Right lobe of liver (tissue), 6 donors: ENCODE results near the gene CPEB4. TPM values are rescaled to one million over a fixed set of nuclear protein-coding genes. Genes with fewer than 3 reads are reported as not detected.

Experiments used
- ATAC-seq, 4 donors: fragments of 200-7000 bp; cut with Tn5 transposase; one replicate each; pipeline ENCODE4 v1.9.1; 2020; ENCODE audit warnings: mild to moderate bottlenecking in 4 of 4, moderate library complexity in 4 of 4
- DNase-seq, 3 donors: peaks; one replicate each; pipeline ENCODE4 v3.0.0-alpha.2; 2020
- H3K27ac ChIP-seq, 3 donors: fragments of 200-600 bp; one replicate each; pipeline ENCODE4 v1.8.0; 2022
- H3K27me3 ChIP-seq, 2 donors: fragments of 200-600 bp; one replicate each; pipeline ENCODE4 v1.8.0; 2022
- H3K36me3 ChIP-seq, 4 donors: fragments of 200-600 bp; sonication (generic) in 1 of 4; one replicate each; pipeline versions ENCODE4 v1.5.1 to v1.8.0; 2017 to 2022; ENCODE audit warnings: control low read depth in 1 of 4
- H3K4me1 ChIP-seq, 4 donors: fragments of 200-600 bp; sonication (generic) in 1 of 4; one replicate each; pipeline versions ENCODE4 v1.5.1 to v1.8.0; 2017 to 2022; ENCODE audit warnings: control low read depth in 1 of 4
- H3K4me3 ChIP-seq, 3 donors: fragments of 200-600 bp; one replicate each; pipeline ENCODE4 v1.8.0; 2022
- H3K9me3 ChIP-seq, 4 donors: fragments of 200-600 bp; sonication (generic) in 1 of 4; one replicate each; pipeline versions ENCODE4 v1.5.1 to v1.8.0; 2017 to 2022; ENCODE audit warnings: control low read depth in 1 of 4
- POLR2A ChIP-seq: fragments of 450-650 bp; IDR thresholded peaks from one replicate; pipeline ENCODE4 v1.6.1; 2017; ENCODE audit warnings: antibody characterized with exemption, mild to moderate bottlenecking
- WGBS: methylation state at CpG from one replicate; pipeline ENCODE4 v1.1.6; 2018; ENCODE audit warnings: low coverage, low lambda C conversion rate; ENCODE audit not compliant: insufficient coverage; ENCODE audit errors: missing lambda C conversion rate; 5-methylcytosine and 5-hydroxymethylcytosine counted together
- intact Hi-C, 2 donors: fragments of 100-400 bp; cut with DNase I; formaldehyde crosslinking; loops; one replicate each; pipeline versions ENCODE4 v1.11.2 to v1.14.1; 2022
- total RNA-seq, 6 experiments: library from RNA; depleted of rRNA in 2 of 6; stranded (reverse); fragments of >200 nt in 2 of 6; fragmentation: NEBNext Ultra II Directional in 3 of 6; extraction: Animal tissue kit (Norgen Biotek cat#: 25700) in 3 of 6; gene quantifications; one replicate each; pipeline versions ENCODE4 v1.1.0 to v1.2.4, GENCODE V29; 2016 to 2023
- TF ChIP-seq, protein P1 (sequence below), 4 donors: fragments of 200-600 bp in 3 of 4; fragments of 450-650 bp in 1 of 4; IDR thresholded peaks; one replicate each; pipeline versions ENCODE4 v1.5.1 to v1.8.0; 2016 to 2022; ENCODE audit warnings: antibody characterized with exemption in 4 of 4, mild to moderate bottlenecking in 2 of 4
- donor health status: DM: no; HTN: yes; CAD: no.
- donor health status: DM: no; HTN: no; CAD: no.
- donor health status: DM: no; HTN: no; CAD: no.
- donor health status: DM: no; HTN: yes; CAD: no.
- donor health status: DM: no; HTN: yes; CAD: no.

CPEB4 gene
- total RNA-seq, 6 experiments from 2014 or later: 27.3 to 49.9 (median 40.0) TPM

GRCh38 chr5:173953528-173954090 lies 65.5 kb downstream of the CPEB4 start:
- DNase-seq: peak in 1 of 3 donors; percentile 50
- H3K4me1 ChIP-seq: peaks cover 0 to 38% (median 19%) of the 10 kb centered on the region in 4 donors
- ATAC-seq: peak; percentile 75 to 86 (median 83)
- TF ChIP-seq, protein P1, sequence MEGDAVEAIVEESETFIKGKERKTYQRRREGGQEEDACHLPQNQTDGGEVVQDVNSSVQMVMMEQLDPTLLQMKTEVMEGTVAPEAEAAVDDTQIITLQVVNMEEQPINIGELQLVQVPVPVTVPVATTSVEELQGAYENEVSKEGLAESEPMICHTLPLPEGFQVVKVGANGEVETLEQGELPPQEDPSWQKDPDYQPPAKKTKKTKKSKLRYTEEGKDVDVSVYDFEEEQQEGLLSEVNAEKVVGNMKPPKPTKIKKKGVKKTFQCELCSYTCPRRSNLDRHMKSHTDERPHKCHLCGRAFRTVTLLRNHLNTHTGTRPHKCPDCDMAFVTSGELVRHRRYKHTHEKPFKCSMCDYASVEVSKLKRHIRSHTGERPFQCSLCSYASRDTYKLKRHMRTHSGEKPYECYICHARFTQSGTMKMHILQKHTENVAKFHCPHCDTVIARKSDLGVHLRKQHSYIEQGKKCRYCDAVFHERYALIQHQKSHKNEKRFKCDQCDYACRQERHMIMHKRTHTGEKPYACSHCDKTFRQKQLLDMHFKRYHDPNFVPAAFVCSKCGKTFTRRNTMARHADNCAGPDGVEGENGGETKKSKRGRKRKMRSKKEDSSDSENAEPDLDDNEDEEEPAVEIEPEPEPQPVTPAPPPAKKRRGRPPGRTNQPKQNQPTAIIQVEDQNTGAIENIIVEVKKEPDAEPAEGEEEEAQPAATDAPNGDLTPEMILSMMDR (IDR thresholded peaks at IDR 0.05): no peak
- no peak for TF ChIP-seq POLR2A
- H3K27me3 ChIP-seq: no peaks in the 10 kb centered on the region
- H3K9me3 ChIP-seq: no peaks in the 10 kb centered on the region
- H3K4me3 ChIP-seq: no peak overlapping the region
- 14% methylated on average over 5 of the region's 5 CpGs for WGBS
- H3K36me3 ChIP-seq: peaks cover 6 to 72% (median 23%) of the 10 kb centered on the region in 4 donors
- peak overlapping the region; percentile 62 to 84 (median 75) for H3K27ac ChIP-seq
- intact Hi-C loops: no loop called here

DNA sequence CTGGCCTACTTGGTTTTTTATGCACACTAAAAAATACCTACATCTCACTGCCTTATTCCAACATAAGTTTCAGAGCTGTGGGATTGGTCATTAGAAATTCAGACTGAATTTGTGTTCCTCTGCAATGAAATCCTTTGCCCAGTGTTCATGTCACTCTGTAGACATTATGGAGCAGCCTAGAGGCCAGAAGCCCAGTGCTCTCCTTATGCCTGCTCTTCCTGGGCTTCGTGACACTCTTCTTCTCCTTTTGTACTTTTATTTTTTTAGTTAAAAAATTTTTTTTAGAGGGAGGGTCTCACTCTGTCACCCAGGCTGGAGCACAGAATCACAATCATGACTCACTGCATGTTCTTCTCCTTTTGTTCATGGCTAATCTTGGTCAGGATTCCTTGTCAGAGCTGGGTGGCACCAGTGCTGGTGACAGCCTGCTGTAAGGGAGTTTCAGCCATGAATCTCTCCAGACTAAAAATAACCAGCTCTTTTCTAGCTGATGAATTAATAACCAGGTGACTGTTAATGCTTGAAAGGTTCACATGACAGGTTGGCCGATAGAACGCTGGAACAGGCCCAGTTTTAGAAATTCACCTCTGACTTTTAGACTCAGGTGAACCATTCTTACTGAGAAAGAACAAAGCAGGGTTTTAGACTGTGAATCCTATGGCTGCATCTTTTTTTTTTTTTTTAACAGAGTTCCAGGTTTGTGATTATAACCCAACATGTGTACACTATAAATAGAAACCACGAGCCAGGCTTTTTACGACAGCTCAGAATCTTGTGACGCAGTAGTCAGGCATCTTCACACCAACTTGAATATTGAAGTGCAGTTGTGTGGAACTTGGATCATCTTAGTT lies 66.7 kb downstream of the CPEB4 start:
- peaks cover 0 to 62% (median 19%) of the 10 kb centered on the region in 4 donors for H3K36me3 ChIP-seq
- H3K4me3 ChIP-seq: no peak overlapping the region
- 17% methylated on average over 6 of the region's 6 CpGs for WGBS
- H3K9me3 ChIP-seq: no peaks in the 10 kb centered on the region
- peak; percentile 78 to 82 (median 79) for ATAC-seq
- DNase-seq: peak in 1 of 3 donors; percentile 72
- H3K4me1 ChIP-seq: peaks cover 0 to 38% (median 19%) of the 10 kb centered on the region in 4 donors
- peak; percentile 50 for TF ChIP-seq POLR2A
- TF ChIP-seq, protein P1 (IDR thresholded peaks at IDR 0.05): no peak
- peak overlapping the region; percentile 62 to 84 (median 75) for H3K27ac ChIP-seq
- intact Hi-C loops: no loop called here
- H3K27me3 ChIP-seq: no peaks in the 10 kb centered on the region

GRCh38 chr5:173960986-173961385 lies 72.8 kb downstream of the CPEB4 start:
- peaks cover 0 to 19% (median 0%) of the 10 kb centered on the region in 4 donors for H3K36me3 ChIP-seq
- no peaks in the 10 kb centered on the region for H3K27me3 ChIP-seq
- H3K9me3 ChIP-seq: no peaks in the 10 kb centered on the region
- no peaks in the 10 kb centered on the region for H3K4me1 ChIP-seq
- H3K27ac ChIP-seq: no peak overlapping the region
- intact Hi-C loops: no loop called here
- no peak for TF ChIP-seq POLR2A
- TF ChIP-seq, protein P1 (IDR thresholded peaks at IDR 0.05): no peak
- H3K4me3 ChIP-seq: no peak overlapping the region
- WGBS: 41% methylated on average over 2 of the region's 2 CpGs
- DNase-seq (no peak), ATAC-seq (no peak)

- H3K4me1 ChIP-seq: no peaks in the 10 kb centered on the region
- WGBS: 0% methylated on average over 1 of the region's 1 CpG
- DNase-seq (no peak), ATAC-seq (no peak)
- TF ChIP-seq POLR2A: no peak
- TF ChIP-seq, protein P1 (IDR thresholded peaks at IDR 0.05): no peak
- intact Hi-C loops: no loop called here
- no peaks in the 10 kb centered on the region for H3K9me3 ChIP-seq
- no peak overlapping the region for H3K4me3 ChIP-seq
- H3K27ac ChIP-seq: no peak overlapping the region
- peaks cover 0 to 15% (median 0%) of the 10 kb centered on the region in 4 donors for H3K36me3 ChIP-seq
- no peaks in the 10 kb centered on the region for H3K27me3 ChIP-seq
Observed at GRCh38 chr5:173961418-173961817, 73.3 kb downstream of the CPEB4 start.
